Fibroblast of skin of right biceps (primary cell): ENCODE data around the gene EXD3.

Experiments
- DNase-seq: peaks from one replicate; pipeline ENCODE4 v3.0.0-alpha.2; 2013

The EXD3 gene

GRCh38 chr9:137278721-137279711 lies 143.9 kb downstream of the EXD3 start:
- no peak for DNase-seq

- no peak for DNase-seq
Observed at GRCh38 chr9:137278061-137278701, 144.8 kb downstream of the EXD3 start.

- peak; percentile 69 for DNase-seq
Observed at GRCh38 chr9:137277329-137278041, 145.5 kb downstream of the EXD3 start, which contains the start of gene TOR4A. Gene TOR4A (plus strand): TSS chr9:137277726. CDS start chr9:137278690, 964 bp downstream.

GRCh38 chr9:137276473-137277328 lies 146.3 kb downstream of the EXD3 start:
- DNase-seq: peak; percentile 66

GRCh38 chr9:137275588-137276472 lies 147.1 kb downstream of the EXD3 start:
- DNase-seq: no peak

GRCh38 chr9:137275203-137275587 lies 147.8 kb downstream of the EXD3 start:
- DNase-seq: no peak

- no peak for DNase-seq
Observed at GRCh38 chr9:137273611-137274320, 149.2 kb downstream of the EXD3 start.

GRCh38 chr9:137273095-137273490 lies 149.9 kb downstream of the EXD3 start:
- DNase-seq: no peak

- DNase-seq: no peak
Observed at GRCh38 chr9:137272241-137273094, 150.5 kb downstream of the EXD3 start.

- DNase-seq: no peak
Observed at GRCh38 chr9:137271696-137272076, 151.3 kb downstream of the EXD3 start.

- DNase-seq: no peak
Observed at GRCh38 chr9:137270929-137271695, 151.8 kb downstream of the EXD3 start.

GRCh38 chr9:137269231-137269772 lies 153.7 kb downstream of the EXD3 start:
- no peak for DNase-seq

GRCh38 chr9:137268538-137269201 lies 154.3 kb downstream of the EXD3 start:
- no peak for DNase-seq

GRCh38 chr9:137267933-137268355 lies 155.0 kb downstream of the EXD3 start:
- no peak for DNase-seq

- DNase-seq: no peak
Observed at GRCh38 chr9:137266585-137267453, 156.1 kb downstream of the EXD3 start.

- DNase-seq: no peak
Observed at GRCh38 chr9:137266162-137266527, 156.8 kb downstream of the EXD3 start.
